Measurements from ENCODE around the gene UCK2. TPM values are rescaled to one million over a fixed set of nuclear protein-coding genes. Genes with fewer than 3 reads are reported as not detected.

UCK2 gene
- total and polyA plus RNA-seq, 9 of the 15 experiments (the other 6 are each of a cell fraction or from before 2014, with no cell fraction given): 71.6 to 145 (median 95.8) TPM

GRCh38 chr1:165842671-165843129 lies 15.3 kb downstream of the UCK2 start (continued):
- TF ChIP-seq ATF3 (IDR thresholded peaks at IDR 0.05): no peak
- no peak for TF ChIP-seq ATF3 (CRISPR knock-in tag; conservative IDR thresholded peaks at IDR 0.05)
- no peak for TF ChIP-seq HMG20B (CRISPR knock-in tag; IDR thresholded peaks at IDR 0.05)
- TF ChIP-seq MAFG (tag; conservative IDR thresholded peaks at IDR 0.05): no peak
- no peak for TF ChIP-seq GATA2 (CRISPR knock-in tag; IDR thresholded peaks at IDR 0.05)
- TF ChIP-seq SMARCE1 (IDR thresholded peaks at IDR 0.05): peak; percentile 59
- TF ChIP-seq ZNF699 (CRISPR knock-in tag; IDR thresholded peaks at IDR 0.05; ENCODE audit: insufficient replicate concordance): no peak
- no peak for TF ChIP-seq KLF1 (tag; IDR thresholded peaks at IDR 0.05)
- no peak for TF ChIP-seq SAFB2 (IDR thresholded peaks at IDR 0.05; ENCODE audit: borderline replicate concordance, low read depth, low read length, severe bottlenecking)
- TF ChIP-seq RREB1 (CRISPR knock-in tag; IDR thresholded peaks at IDR 0.05): no peak
- no peak for TF ChIP-seq EZH2 (IDR thresholded peaks at IDR 0.05; ENCODE audit: borderline replicate concordance, low read depth, low read length)
- TF ChIP-seq FOXM1 (IDR thresholded peaks at IDR 0.05; ENCODE audit: low read depth): no peak
- no peak for TF ChIP-seq FOXM1 (CRISPR knock-in tag; IDR thresholded peaks at IDR 0.05; ENCODE audit: low read depth)
- TF ChIP-seq GATAD2B (IDR thresholded peaks at IDR 0.05; ENCODE audit: borderline replicate concordance): no peak
- TF ChIP-seq RFX7 (CRISPR knock-in tag; IDR thresholded peaks at IDR 0.05): no peak
- no peak for TF ChIP-seq DACH1 (IDR thresholded peaks at IDR 0.05; ENCODE audit: partially characterized antibody)
- peak; percentile 42; the same call in 1 of the 2 replicates for TF ChIP-seq TFAP4 (CRISPR knock-in tag; IDR thresholded peaks at IDR 0.05; ENCODE audit: borderline replicate concordance)
- no peak for TF ChIP-seq XRCC3 (IDR thresholded peaks at IDR 0.05)
- 0 out of 2 replicates have a peak, but pooled peaks have one; percentile 34 for TF ChIP-seq MAFF (IDR thresholded peaks at IDR 0.05; ENCODE audit: low read length)
- no peak for TF ChIP-seq ZNF785 (CRISPR knock-in tag; IDR thresholded peaks at IDR 0.05)
- TF ChIP-seq GTF2F1 (IDR thresholded peaks at IDR 0.05; ENCODE audit: low read depth, low read length): no peak
- TF ChIP-seq YBX1 (IDR thresholded peaks at IDR 0.05): no peak
- no peak for TF ChIP-seq SRSF9 (IDR thresholded peaks at IDR 0.05; ENCODE audit: borderline replicate concordance, low read depth, low read length)
- no peak for TF ChIP-seq ZNF780A (CRISPR knock-in tag; IDR thresholded peaks at IDR 0.05)
- no peak for TF ChIP-seq GATAD2A (IDR thresholded peaks at IDR 0.05)
- no peak for TF ChIP-seq SIN3B (IDR thresholded peaks at IDR 0.05; ENCODE audit: low read depth)

Measured in K562 (cell line).